ENCODE data around the gene RUBCN.
"Not testable (repeated sequence)": the region's sequence is repeated elsewhere in the genome, so short reads cannot be mapped to it uniquely, and the experiment has no call there.

RUBCN gene

DNA sequence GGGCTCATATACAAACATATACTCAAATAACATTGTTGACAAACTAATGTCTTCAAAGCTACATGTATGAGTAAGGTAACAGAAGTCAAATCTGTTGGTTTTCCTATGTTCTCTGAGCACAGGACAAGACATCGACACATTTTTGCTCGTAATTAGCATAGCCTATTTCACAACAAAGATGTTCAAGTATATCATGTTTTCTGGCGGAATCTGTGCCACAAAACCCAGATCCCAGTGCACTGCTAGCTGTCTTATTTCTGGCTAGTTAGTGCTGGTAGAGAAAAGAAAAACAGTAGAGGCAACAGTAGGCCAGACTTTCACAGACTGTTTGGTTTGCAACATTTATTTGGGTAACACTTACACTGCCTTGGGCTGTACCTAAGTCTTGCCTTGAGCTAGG, 51.2 kb downstream of the RUBCN start:
- DNase-seq (ENCODE audit: low read depth): no peak

DNA sequence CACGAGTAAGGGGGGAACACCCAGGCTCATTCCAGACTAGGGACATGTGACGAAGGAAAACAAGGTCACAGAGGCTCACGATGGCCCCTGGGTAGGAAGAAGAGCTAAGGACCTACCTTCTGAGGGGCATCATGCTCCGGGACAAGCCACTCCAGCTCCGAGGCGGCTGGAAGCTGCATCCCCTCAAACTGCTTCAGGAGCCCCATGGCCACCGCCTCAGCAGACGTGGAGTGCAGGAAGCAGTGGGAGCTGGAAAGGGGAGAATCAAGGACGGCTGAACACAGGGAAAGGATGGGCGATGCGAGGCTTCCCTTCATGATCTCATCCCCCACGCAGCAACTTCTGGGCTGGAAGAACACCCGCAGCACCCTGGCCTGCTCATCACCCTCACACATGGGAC, 53.5 kb downstream of the RUBCN start:
- DNase-seq (ENCODE audit: low read depth): no peak

DNA sequence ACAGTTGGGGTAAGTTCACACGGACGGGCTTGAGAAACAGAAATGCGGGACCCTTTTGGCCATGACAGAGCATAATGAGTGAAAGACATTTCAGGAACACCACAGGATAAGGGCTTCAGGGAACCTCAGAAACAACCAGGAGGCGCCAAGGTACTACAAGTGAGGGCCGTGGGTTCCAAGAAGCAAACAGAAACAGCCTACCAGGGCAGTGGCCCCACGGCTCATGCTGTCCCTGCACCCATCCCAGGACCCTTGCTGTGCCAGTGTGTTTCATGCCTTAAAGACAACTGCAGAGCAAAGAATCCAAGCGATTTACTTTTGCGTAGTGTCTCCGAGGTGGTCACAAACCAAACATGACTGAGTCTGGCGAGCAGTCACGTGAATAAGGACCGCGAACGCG, 54.0 kb downstream of the RUBCN start:
- no peak for DNase-seq (ENCODE audit: low read depth)

DNA sequence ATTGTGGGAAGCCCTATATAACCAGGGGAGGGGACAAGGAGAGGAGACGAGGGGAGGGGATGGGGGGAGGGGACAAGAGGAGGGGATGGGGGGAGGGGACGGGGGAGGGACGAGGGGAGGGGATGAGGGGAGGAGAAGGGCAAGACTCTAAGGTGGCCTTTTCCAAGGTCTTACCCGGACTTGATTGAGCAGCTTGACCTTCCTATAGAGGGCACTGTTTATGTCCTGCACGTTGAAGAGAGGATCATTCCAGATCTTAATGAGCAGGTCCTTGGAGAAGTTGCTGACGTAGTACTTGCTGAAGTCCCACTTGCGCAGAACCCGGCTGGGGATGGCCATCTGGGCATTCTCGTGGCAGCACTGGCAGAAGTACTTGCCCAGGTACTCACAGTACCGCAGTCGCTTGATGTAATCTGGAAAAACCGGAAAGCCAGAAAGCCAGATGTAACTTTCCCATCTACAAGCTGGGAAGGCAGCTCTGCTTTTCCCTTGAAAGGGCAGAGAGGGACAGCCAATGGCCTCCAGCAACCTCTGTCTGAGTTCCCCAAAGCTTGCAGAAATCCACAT, 55.7 kb downstream of the RUBCN start:
- DNase-seq (ENCODE audit: low read depth): no peak

DNA sequence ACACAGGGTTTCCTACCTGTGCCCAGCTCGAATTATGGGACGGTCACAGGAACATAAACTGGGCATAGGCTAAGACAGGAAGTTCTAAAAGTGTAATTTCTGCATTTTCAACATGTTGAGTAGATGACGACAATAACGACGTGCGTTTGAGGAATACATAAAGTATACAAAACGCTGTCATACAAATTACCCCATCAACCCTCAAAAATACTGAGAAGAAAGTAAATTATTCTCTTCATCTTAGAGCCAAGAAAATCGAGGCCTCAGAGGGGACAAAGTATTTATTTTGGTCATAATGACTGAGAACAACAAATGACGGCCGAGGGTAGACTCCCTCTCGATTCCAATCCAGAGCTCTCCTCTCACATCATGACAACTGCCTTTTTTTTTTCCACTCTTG, 60.8 kb downstream of the RUBCN start:
- DNase-seq (ENCODE audit: low read depth): no peak

DNA sequence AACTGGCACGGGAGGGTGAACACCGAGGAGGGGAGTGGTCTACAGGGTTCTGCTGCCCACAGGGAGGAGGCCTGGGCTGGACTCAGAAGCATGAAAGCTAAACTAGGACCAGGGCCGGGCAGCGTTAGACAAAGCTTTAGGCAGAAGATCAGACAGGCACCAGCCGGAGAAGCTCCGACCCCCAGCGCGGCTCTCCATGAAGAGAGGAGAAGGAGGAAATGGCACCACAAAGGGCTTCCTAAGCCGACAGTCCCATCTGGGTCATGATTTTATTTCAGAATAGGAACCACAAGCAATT, 61.2 kb downstream of the RUBCN start:
- DNase-seq (ENCODE audit: low read depth): no peak

DNA sequence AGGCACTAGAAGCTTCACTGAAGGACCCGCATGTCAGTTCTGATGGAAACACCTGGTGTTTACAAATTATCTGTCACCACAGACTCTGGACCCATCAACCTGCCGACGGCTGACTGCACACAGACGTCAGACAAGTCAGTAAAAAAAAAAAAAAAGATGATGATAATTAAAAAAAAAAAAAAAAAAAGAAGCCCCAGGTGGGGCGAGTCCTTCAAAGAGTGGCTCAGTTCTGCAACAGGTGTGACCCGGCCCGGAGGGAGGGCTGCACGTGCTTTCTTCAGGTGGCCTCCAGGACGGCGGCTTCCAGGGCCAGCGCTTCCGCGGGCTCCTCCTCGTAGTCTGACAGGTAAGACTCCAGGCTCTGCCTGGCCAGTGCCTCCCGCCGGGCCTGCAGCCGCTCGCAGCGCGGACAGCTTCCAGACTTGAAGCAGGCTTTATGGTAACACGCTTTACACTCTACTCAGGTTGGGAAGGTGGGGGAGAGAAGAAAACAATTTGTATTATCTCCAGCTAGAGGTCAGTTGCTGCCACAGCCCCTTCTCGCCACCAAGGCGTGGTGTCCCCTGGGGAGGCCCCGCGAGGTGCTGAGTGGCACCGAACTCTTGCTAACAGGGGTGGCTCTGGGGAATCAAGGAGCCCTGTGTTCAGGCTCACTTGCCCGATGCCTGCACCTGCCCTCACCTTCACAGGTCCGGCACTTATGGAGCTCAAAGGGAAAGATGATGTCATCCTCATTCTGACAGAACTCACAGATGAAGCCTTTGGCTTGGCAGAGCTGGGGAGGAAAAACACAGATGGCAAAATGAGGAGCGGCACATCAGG, 61.8 kb downstream of the RUBCN start:
- DNase-seq (ENCODE audit: low read depth): no peak

DNA sequence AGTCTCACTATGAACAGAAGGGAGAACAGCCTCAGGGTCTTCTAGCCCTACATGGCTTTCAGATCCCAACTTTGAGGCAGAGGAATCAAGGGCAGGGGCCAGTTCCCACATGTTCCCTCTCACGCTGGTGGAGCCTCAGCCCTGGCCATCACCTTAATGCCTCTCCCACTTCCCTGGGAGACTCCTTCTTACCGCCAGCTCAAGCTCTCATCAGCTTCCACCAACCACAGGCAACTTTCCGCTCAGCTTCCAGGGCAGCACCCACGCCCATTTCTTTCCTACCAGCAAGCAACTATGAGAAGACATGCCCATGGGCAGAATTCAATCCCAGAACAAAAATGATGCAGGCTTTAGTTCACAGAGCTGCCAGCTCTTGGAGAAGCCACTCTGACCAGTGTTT, 63.5 kb downstream of the RUBCN start:
- no peak for DNase-seq (ENCODE audit: low read depth)

DNA sequence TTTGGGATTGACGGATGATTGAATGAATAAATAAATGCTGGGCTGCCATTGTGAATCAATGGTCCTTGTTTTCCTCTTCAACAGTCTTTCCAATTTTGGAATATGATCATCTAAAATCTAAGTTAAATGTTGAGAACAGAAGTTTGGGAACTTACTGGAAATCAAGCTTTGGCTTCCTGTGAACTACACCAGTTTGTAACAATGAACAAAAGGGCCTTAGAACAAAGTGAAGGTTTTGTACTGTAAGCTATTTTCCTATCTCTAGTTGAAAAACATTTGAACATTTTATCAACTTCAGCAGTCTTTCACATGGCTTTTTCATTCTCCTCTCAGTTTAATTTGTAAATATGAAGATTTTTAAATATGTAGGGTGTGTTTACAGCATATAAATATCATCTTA, 66.3 kb downstream of the RUBCN start:
- no peak for DNase-seq (ENCODE audit: low read depth)

DNA sequence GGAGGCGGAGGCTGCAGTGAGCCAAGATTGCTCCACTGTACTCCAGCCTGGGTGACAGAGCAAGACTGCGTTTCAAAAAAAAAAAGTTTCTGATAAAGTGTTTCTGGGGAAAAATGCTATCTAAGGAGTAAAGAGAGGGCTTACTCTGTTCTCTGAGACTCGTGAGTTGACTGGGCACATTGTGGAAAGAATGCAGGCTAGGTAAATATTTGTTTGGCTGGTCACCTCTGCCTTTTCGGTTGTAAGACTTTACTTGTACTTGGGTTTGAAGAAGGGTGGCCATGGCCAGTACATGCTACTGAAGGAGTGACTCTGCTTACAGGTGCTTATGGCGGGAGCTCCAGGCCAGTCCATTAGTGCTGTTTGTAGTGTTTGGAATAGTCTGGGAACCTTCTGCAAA, 68.7 kb downstream of the RUBCN start:
- DNase-seq (ENCODE audit: low read depth): no peak

DNA sequence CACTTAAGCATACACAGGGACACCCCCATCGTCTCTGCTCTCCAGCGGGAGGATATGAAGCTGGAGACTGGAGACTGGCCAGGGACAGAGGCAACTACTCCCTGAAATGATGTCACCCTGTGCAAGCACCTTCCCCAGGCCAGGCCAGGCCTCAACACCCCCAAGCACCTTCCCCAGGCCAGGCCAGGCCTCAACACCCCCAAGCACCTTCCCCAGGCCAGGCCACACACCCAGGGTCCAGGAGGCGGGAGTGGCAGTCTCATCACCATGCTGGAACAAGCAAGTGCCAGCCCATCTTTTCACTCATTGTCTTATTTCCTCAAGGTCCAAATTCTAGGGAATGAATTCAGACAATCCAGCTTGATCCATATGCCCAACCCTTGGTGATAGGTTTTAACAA, 69.4 kb downstream of the RUBCN start:
- DNase-seq (ENCODE audit: low read depth): not testable (repeated sequence)

DNA sequence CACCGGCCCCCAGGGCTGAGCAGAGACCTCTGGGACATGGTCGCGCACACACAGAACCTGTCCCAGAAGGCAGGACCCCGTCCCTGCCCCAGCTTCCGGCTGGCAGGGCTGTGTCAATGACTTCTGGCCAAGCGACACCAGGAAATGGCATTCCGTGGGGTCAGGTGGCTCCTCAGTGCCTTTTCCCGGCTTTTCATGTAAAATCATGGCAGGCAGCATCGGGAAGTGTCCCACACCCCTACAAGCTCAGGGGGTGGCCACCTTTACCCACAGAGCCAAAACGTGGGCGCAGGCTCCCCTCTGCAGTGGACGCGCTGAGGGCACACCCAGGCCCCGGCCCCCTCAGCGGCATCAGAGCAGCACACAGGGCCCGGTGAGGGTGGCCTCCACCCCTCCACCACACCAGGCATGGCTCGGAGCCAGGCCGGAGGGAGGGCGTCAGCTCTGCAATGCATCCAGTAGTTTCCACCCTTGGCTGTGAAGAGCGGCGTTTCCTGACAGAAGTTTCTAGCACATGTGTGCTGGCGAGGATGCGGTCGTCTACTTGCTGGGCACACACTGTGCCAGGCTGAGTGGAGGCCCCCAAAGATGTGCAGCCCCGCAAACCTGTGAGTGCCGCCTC, 70.4 kb downstream of the RUBCN start:
- not testable (repeated sequence) for DNase-seq (ENCODE audit: low read depth)

DNA sequence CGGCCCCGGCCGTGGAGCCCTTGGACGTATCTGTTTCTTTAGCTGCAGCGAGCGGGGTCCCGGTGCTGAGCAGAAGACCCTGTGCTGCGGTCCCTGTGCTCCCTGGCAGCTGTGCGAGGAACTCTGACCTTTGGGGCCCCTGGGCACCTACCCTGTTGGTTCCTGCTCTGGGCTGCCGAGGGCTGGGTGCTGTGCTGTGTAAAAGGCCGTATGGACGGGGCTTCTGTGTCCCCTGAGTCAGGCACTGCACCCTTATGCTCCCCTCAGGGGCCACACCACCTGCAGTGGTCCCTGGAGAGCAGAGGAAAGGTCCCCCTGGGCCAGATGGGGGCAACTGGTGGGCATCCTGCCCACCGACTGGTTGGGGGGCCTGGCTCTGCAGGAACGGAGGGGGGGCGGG, 71.2 kb downstream of the RUBCN start:
- not testable (repeated sequence) for DNase-seq (ENCODE audit: low read depth)

DNA sequence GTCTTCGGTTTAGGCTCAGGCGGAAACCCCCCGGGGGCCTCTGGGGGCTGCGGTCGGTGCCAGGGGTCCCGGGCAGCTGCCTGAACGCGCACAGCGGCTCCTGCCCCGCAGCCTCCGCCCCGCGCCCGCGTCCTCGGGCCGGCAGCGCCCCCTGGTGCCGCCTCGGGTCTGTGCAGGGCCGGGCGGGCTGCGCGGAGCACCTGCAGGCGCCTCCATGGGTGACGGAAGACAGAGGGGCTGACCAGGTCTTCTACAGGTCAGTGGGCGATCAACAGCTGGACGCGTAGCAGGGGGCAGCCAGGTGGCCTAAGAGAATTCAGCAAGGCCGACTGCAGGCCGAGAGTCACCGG, 71.6 kb downstream of the RUBCN start:
- not testable (repeated sequence) for DNase-seq (ENCODE audit: low read depth)

DNA sequence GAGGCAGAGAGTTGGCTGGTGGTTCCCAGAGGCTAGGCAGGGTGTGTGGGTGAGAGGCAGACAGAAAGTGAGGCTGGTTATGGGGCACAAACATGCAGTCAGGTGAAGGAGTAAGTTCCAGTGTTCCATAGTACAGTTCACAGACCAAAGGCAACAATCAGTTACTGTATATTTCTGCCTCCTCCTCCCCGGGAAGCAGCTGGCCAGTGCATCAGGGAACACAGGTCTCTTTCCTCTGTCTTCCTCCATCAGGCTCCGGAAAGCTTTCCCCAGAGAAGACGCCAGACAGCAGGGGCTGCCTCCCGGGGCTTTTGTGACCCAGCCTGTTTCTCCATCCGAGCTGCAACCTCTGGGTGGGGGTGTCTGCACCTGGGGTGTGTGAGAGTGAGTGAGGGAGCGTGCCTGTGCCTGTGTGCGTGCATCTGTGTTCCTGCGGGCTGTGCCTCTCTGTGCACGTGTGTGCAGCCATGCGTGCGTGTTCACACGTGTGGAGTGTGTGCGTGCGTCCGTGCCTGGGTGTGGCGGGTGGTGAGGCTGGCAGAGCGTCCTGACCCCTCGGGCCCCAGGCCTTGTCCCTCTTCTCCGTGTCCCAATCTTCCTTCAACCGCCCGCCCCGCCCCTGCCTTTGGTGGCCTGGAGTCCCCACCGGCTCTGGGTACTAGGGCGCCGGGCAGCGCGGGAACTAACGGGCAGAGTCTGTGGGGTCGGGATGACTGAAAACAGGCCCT, 72.1 kb downstream of the RUBCN start:
- DNase-seq (ENCODE audit: low read depth): not testable (repeated sequence)

DNA sequence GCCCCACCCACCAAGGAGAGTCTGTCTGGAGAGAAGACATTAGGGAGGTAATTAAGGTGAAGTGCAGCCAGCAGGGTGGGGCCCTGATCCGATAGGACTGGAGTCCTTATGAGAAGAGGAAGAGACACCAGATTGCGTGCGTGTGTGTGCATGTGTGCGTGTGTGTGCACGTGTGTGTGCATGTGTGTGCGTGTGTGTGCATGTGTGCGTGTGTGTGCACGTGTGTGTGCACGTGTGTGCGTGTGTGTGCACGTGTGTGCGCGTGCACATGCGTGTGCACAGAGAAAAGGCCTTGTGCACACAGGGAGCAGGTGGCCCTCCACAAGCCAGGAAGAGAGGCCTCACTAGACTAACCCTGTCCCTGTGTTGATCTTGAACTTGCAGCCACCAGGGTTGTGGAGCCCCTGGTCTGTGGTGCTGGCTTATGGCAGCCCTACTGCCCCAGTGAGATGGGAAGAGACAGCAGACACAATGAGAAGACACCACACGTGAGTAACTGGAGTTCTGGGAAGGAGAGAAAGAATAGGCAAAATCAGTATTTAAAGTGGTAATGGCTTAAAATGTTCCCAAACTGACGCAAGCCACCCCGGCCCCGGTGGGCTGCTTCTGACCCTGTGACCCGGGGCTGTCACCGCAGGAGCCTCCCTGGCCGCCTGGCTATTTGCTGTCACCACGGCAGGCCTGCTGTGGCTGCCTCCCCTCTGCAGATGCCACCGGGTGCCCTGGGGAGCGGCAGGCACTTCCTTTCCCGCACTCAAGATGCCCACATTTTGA, 73.2 kb downstream of the RUBCN start:
- not testable (repeated sequence) for DNase-seq (ENCODE audit: low read depth)

DNA sequence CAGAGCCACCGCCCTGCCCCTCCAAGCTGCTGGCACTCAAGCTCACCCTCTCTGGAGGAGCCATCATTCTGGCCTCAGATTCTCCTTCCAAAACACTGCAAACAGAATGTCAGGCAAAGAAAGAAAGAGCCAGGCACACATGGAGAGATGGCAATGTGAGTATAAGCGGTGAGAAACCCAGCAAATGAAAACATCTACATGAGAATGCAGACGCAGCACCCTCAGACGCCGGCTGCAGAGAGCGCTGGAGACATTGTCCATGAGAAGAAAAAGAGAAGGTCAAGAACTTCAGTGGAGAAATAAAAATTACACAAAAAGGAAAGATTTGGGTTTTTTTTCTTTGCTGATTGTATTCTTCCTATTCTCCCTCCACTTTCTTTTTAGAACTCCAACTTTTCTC, 74.4 kb downstream of the RUBCN start:
- not testable (repeated sequence) for DNase-seq (ENCODE audit: low read depth)

DNA sequence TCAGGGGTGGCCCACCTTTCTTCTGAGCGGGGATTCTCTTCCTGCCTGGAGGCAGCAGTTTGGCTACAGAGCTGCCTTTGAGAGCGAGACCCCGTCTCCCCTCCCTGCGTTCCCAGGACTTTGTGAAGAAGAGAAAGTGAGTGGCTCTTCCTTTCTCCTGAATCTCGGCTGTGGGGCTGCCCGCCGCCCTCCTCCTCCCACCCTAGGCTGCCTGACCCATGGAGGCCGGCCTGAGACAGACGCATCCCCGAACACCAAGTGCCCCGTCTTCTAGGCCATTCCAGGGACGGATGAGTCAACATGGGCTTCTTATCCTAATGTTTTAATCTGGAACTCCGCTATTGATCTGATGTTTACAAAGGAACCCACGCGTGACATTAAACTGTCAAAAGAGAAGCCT, 74.8 kb downstream of the RUBCN start:
- not testable (repeated sequence) for DNase-seq (ENCODE audit: low read depth)

DNA sequence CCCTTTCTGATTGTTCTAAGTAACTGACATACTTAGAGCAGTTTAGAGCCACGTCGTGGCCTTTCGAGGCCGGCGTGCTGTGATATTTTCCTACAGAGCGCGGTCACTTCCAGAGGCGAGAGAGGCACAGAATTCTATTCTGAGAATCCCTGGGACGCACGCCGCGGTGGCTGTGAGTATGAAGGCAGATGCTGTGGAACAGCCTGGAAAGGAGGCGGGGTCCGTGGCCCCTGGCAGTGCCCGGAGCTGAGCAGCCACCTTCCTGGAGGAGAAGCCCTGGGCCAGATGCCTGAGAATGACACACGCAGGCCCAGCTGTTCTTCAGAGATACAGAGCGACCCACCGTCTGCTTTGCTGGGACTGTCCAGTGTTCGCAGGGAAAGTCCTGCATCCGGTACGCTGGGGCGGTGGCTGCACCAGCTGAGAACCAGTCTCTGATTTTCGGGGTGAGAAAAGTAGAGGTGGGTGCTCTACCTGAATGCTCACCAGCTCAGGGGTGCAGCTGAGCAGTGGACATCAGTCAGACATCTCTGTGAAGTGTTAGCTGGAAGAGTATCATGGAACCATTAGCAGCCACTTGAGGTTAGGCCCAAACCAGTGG, 75.4 kb downstream of the RUBCN start:
- not testable (repeated sequence) for DNase-seq (ENCODE audit: low read depth)

DNA sequence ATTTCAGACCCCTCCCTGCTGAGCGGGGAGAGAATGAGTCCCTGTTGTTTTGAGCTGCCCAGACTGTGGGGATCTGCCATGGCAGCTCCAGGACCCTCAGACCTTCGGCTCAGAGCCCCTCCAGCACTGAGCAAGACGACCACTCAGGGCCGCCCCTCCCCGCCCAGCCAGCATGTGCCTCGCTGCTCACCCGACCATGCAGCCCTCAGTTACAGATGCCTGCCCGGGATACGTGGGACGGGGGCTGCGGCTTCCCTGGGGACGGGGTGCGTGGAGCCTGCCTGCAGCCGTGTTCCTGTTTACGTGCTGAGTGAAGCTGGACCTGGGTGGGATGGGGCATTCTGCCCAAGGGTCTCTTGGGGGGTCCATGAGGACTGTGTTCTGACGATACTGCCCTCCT, 77.0 kb downstream of the RUBCN start:
- DNase-seq (ENCODE audit: low read depth): not testable (repeated sequence)

DNA sequence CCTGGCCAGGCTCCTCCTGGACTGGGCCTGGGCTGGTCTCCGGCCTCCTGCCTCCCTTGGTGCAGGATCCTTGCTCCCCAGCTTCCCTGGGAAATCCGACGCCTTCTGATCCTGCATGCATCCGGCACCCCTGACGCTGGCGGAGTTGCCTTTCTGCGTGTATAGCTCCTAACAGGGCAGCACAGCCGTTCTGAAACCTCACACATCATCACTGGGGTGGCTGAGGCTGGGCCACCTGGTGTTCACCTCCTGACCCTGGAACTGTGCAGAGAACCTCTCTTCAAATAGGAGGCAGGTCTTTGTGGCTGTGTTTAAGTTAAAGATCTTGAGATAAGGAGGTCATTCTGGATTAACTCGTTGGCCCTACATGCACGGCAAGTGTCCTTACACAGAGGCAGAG, 77.6 kb downstream of the RUBCN start:
- DNase-seq (ENCODE audit: low read depth): not testable (repeated sequence)

DNA sequence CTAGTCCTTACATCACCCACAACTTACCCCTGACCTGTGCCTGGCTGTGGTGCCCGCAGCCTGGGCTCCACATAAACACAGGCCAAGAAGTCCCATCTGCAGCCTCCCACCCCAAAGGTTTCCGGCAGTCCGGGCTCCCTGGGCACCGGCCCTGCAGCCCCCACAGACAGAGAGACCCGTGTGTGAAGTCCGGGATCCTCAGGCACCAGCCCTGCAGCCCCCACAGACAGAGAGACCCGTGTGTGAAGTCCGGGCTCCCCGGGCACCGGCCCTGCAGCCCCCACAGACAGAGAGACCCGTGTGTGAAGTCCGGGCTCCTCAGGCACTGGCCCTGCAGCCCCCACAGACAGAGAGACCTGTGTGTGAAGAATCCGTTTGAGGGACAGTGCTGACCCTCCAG, 78.0 kb downstream of the RUBCN start:
- DNase-seq (ENCODE audit: low read depth): not testable (repeated sequence)
